ENCODE measurements around the gene SEMA4A. TPM values are rescaled to one million over a fixed set of nuclear protein-coding genes. Genes with fewer than 3 reads are reported as not detected.

Gene SEMA4A
- 3.0 and 6.8 TPM in 2 replicates for total RNA-seq

DNA sequence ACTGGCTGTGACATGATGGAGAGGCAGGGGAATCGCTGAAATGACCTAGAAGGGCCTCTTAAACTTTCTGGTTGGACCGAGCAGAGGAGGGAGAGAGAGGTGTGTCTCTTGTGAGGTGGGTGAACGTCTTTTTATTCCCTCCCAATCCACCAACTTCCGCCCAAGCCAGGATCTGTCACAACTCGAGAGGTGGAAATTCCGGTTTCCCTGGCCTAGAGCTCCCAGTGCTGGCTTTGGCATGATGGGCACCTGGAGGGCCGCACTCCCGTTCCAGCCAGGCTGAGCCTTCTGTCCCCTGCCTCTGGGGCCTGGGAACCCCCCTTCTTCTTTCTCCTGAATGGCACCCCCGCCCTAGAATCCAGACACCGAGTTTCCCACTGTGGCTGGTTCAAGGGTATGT is at the start of gene SEMA4A:
SEMA4A (plus strand) TSS at position 224 of the 400 bp plus-strand sequence. CDS start 994 bp downstream, outside the sequence.

DNA sequence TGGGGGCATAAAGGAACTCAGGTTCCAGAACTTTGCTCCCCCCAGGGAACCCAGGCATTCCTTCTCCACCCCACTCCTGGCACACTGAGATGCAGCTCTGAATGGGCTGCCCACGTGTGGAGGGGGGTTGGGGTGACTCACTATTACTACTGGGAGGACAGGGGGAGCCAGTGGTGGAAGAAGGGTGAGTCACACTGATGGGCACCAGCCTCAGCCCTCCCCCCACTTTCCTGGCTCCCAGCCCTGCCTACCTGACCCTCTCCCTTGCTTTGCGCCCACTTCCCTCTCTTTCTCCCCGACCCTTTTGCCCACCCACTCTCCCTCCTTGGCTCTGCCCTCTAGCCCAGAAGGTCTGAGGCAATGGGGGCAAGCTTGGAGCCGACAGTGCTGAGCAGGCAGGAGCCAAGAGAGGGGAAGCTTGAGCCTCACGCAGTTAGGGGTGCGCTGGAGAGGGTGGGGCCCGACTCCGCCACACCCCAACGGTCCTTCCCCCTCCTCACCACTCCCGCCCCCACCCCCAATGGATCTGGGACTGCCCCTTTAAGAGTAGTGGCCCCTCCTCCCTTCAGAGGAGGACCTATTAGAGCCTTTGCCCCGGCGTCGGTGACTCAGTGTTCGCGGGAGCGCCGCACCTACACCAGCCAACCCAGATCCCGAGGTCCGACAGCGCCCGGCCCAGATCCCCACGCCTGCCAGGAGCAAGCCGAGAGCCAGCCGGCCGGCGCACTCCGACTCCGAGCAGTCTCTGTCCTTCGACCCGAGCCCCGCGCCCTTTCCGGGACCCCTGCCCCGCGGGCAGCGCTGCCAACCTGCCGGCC is 39.1 kb upstream of the SEMA4A start, which contains the start of gene LMNA:
LMNA (plus strand) TSS at position 611 of the 818 bp plus-strand sequence. CDS start 208 bp downstream, outside the sequence.

GRCh38 chr1:156193488-156194299 is 40.3 kb downstream of the SEMA4A start, which contains the start of gene SLC25A44:
Gene SLC25A44, plus strand, starts transcription at chr1:156194104. Its CDS starts 5,744 bp downstream, at chr1:156199848.

DNA sequence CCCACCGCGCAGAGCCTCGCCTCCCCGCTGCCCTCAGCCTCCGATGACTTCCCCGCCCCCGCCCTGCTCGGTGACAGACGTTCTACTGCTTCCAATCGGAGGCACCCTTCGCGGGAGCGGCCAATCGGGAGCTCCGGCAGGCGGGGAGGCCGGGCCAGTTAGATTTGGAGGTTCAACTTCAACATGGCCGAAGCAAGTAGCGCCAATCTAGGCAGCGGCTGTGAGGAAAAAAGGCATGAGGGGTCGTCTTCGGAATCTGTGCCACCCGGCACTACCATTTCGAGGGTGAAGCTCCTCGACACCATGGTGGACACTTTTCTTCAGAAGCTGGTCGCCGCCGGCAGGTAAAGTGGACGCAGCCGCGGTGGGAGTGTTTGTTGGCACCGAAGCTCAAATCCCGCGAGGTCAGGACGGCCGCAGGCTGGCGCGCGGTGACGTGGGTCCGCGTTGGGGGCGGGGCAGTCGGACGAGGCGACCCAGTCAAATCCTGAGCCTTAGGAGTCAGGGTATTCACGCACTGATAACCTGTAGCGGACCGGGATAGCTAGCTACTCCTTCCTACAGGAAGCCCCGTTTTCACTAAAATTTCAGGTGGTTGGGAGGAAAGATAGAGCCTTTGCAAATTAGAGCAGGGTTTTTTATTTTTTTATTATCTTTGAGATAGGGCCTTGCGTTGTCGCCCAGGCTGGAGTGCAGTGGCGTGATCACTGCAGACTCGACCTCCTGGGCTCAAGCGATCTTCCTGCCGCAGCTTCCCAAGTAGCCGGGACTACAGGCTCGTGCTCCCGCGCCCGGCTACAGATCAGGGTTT is 59.7 kb downstream of the SEMA4A start, which contains the start of gene PMF1:
PMF1 (plus strand) TSS at position 175 of the 811 bp plus-strand sequence; CDS start at position 184, 9 bp downstream.

Other genes with a start within 250 kb of the SEMA4A start
- 46.0 and 61.7 TPM in 2 replicates for gene RIT1, start 242.2 kb upstream of the SEMA4A start, total RNA-seq
- gene KHDC4, start 219.2 kb upstream of the SEMA4A start, total RNA-seq, result 24.0 and 27.4 TPM in 2 replicates
- gene RXFP4, start 211.9 kb upstream of the SEMA4A start, total RNA-seq, result 0.12 TPM in 1 of 2 replicates, not detected in the other
- gene ARHGEF2, start 175.0 kb upstream of the SEMA4A start, total RNA-seq, result 63.7 and 69.6 TPM in 2 replicates
- 356 and 368 TPM in 2 replicates for gene SSR2, start 132.6 kb upstream of the SEMA4A start, total RNA-seq
- 9.8 and 11.6 TPM in 2 replicates for gene UBQLN4, start 99.8 kb upstream of the SEMA4A start, total RNA-seq
- gene LAMTOR2, start 98.8 kb upstream of the SEMA4A start, total RNA-seq, result 50.4 and 57.7 TPM in 2 replicates
- not detected in 2 replicates for gene RAB25, start 92.4 kb upstream of the SEMA4A start, total RNA-seq
- gene MEX3A, start 71.1 kb upstream of the SEMA4A start, total RNA-seq, result 0.40 and 0.50 TPM in 2 replicates
- gene LMNA, start 38.9 kb upstream of the SEMA4A start, total RNA-seq, result 2,412 and 2,559 TPM in 2 replicates
- 9.2 and 10.1 TPM in 2 replicates for gene SLC25A44, start 40.5 kb downstream of the SEMA4A start, total RNA-seq
- 28.5 and 29.5 TPM in 2 replicates for gene PMF1, start 59.4 kb downstream of the SEMA4A start, total RNA-seq
- 0.13 TPM in 1 of 2 replicates, not detected in the other for gene BGLAP, start 88.6 kb downstream of the SEMA4A start, total RNA-seq
- 0.26 and 0.44 TPM in 2 replicates for gene PAQR6, start 94.5 kb downstream of the SEMA4A start, total RNA-seq
- 31.1 and 35.0 TPM in 2 replicates for gene SMG5, start 129.2 kb downstream of the SEMA4A start, total RNA-seq
- 1.1 and 1.6 TPM in 2 replicates for gene TMEM79, start 130.7 kb downstream of the SEMA4A start, total RNA-seq
- gene GLMP, start 142.1 kb downstream of the SEMA4A start, total RNA-seq, result 67.9 and 83.3 TPM in 2 replicates
- 0.26 TPM in 1 of 2 replicates, not detected in the other for gene VHLL, start 145.7 kb downstream of the SEMA4A start, total RNA-seq
- 291 and 402 TPM in 2 replicates for gene CCT3, start 184.7 kb downstream of the SEMA4A start, total RNA-seq
- gene TSACC, start 184.9 kb downstream of the SEMA4A start, total RNA-seq, result not detected in 2 replicates
- gene RHBG, start 215.6 kb downstream of the SEMA4A start, total RNA-seq, result not detected in 2 replicates

Data from aortic smooth muscle cell (primary cell).